ENCODE data around the gene ADGRL1. TPM values are rescaled to one million over a fixed set of nuclear protein-coding genes. Genes with fewer than 3 reads are reported as not detected.

Gene ADGRL1
- total and polyA plus RNA-seq, 9 of the 15 experiments (the other 6 are each of a cell fraction or from before 2014, with no cell fraction given), result 0.14 to 37.0 (median 8.6) TPM

DNA sequence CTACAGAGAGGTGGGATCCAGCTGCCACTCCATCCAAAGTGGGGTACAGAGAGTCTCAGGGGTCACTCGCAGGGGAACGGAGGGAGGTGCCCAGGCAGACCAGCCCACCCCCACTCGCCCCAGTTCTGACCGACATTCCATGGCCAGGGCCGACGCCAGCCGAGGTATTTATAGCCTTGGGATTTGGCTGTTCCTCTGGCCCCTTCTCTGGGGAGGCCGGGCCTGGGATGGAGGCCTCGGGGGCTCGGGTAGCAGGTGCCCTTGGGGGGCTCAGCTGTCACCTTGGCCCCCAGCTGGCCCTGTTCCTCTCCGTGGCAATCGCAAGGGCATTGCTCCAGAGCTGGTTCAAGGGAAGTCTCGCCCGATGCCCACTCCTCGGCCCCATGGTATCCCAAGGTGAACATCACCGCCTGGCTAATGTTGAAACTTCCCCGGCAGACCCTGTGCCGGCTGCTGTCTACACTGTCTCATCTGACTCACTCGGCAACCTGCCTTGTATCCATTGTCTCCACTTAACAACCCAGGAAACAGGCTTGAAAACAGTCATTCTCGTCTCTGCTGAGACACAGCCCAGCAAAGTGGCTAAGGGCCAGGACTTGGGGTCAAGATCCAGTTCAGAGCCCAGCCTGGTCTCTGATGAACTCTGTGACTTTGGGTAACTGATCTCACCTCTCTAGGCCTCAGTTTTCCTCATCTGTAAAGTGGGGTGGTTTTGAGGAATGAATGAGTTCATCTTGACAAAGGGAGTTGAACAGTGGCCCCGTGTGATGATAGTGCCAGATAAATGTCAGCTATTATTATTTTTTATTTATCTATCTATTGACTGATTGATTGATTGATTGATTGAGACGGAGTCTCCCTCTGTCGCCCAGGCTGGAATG lies 98.1 kb downstream of the ADGRL1 start:
- no peaks in the 10 kb centered on the region for H3K27me3 ChIP-seq (ENCODE audit: control insufficient read depth in 2 of 2, insufficient read depth in 2 of 2, low read length in 2 of 2)
- DNase-seq (ENCODE audit: extremely low read depth in 1 of 4, low spot score in 3 of 4), result no peak
- H4K20me1 ChIP-seq (replicated peaks; ENCODE audit: control insufficient read depth, insufficient read depth, low read length), result no peaks in the 10 kb centered on the region
- peaks cover 15% of the 10 kb centered on the region; the same call in 1 of the 3 replicates for H3K36me3 ChIP-seq (ENCODE audit: control insufficient read depth, insufficient read depth, low read length)
- ChIA-PET POLR2A (interaction anchor here (0.6 kb wide), 1 partner anchor 13 kb away, joined by 3 read pairs; no protein-coding TSS in a partner anchor), CTCF (ENCODE audit: low intra/inter-chr PET ratio) (no interaction called here)
- ATAC-seq, result no peak
- in situ Hi-C loops (cut with MboI) (no loop called here), intact Hi-C loops (cut with micrococcal nuclease) (no loop called here)
- no peaks in the 10 kb centered on the region; the same call in 2 of the 3 replicates for H3K79me2 ChIP-seq (ENCODE audit: control insufficient read depth, insufficient read depth, low read length)
- no peak for TF ChIP-seq SIX5 (IDR thresholded peaks at IDR 0.05; ENCODE audit: borderline replicate concordance in 1 of 2, insufficient read depth in 1 of 2, low read depth in 1 of 2, low read length in 2 of 2)
- TF ChIP-seq FOXP1 (CRISPR knock-in tag; IDR thresholded peaks at IDR 0.05), result no peak
- no peak for TF ChIP-seq MTF1 (CRISPR knock-in tag; IDR thresholded peaks at IDR 0.05; ENCODE audit: borderline replicate concordance)
- no peak for TF ChIP-seq NFATC3 (IDR thresholded peaks at IDR 0.05)
- TF ChIP-seq SMARCB1 (IDR thresholded peaks at IDR 0.05; ENCODE audit: insufficient read length, low read depth), result no peak
- 0 out of 2 replicates have a peak, but pooled peaks have one; percentile 49 for TF ChIP-seq SMARCA5 (IDR thresholded peaks at IDR 0.05)
- no peak for TF ChIP-seq ETV1 (tag; conservative IDR thresholded peaks at IDR 0.05; ENCODE audit: low read depth)
- 0 out of 4 replicates have a peak, but pooled peaks of 1 of the 2 experiments have one; percentile 37 for TF ChIP-seq RCOR1 (IDR thresholded peaks at IDR 0.05; ENCODE audit: borderline replicate concordance in 1 of 2, low read depth in 2 of 2, low read length in 2 of 2)
- TF ChIP-seq BCOR (IDR thresholded peaks at IDR 0.05), result peak; percentile 91
- peak; percentile 54 to 71; a peak in 3 of 4 replicates for TF ChIP-seq KDM1A (IDR thresholded peaks at IDR 0.05)
- TF ChIP-seq ZNF12 (CRISPR knock-in tag; IDR thresholded peaks at IDR 0.05), result no peak
- TF ChIP-seq ZNF584 (CRISPR knock-in tag; IDR thresholded peaks at IDR 0.05; ENCODE audit: low read depth), result no peak
- peak; percentile 91 for TF ChIP-seq RBM25 (IDR thresholded peaks at IDR 0.05; ENCODE audit: low read depth, low read length, severe bottlenecking)
- TF ChIP-seq, protein P1, sequence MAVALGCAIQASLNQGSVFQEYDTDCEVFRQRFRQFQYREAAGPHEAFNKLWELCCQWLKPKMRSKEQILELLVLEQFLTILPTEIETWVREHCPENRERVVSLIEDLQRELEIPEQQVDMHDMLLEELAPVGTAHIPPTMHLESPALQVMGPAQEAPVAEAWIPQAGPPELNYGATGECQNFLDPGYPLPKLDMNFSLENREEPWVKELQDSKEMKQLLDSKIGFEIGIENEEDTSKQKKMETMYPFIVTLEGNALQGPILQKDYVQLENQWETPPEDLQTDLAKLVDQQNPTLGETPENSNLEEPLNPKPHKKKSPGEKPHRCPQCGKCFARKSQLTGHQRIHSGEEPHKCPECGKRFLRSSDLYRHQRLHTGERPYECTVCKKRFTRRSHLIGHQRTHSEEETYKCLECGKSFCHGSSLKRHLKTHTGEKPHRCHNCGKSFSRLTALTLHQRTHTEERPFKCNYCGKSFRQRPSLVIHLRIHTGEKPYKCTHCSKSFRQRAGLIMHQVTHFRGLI (CRISPR knock-in tag; IDR thresholded peaks at IDR 0.05), result no peak
- no peak overlapping the region; a peak in 1 of 4 replicates for H3K9ac ChIP-seq (ENCODE audit: insufficient read depth in 1 of 2, low read depth in 2 of 2, low read length in 2 of 2)
- no peak for FAIRE-seq
- H3K9me3 ChIP-seq (replicated peaks; ENCODE audit: control insufficient read depth, insufficient read depth, low read depth, low read length), result no peaks in the 10 kb centered on the region
- no TSS peak for BruUV-seq (replicated peaks)
- H3K4me1 ChIP-seq (replicated peaks in 1 of 2; ENCODE audit: control insufficient read depth in 2 of 2, insufficient read depth in 2 of 2, low read length in 2 of 2), result peaks cover 0 to 15% of the 10 kb centered on the region in 2 experiments; a peak in 3 of 5 replicates
- H3K9me1 ChIP-seq (ENCODE audit: control insufficient read depth, insufficient read depth, low read length), result no peaks in the 10 kb centered on the region
- 88% methylated on average over 19 of the region's 23 CpGs for WGBS (ENCODE audit: insufficient coverage, low coverage, missing lambda C conversion rate)
- no peak overlapping the region for H3K27ac ChIP-seq (ENCODE audit: extremely low read depth, low read depth, low read length)
- no peak overlapping the region for H3K4me3 ChIP-seq
- no peak overlapping the region for H2AFZ ChIP-seq (ENCODE audit: low read depth, low read length)
- H3K4me2 ChIP-seq (ENCODE audit: insufficient read depth, low read length), result no peak overlapping the region
